Measurements from ENCODE around the gene CLBA1.

CLBA1 gene

GRCh38 chr14:104938960-104939359, 46.6 kb upstream of the CLBA1 start (continued):
- TF ChIP-seq CTCF (tag by site-specific recombination; IDR thresholded peaks at IDR 0.05) (no peak), ZNF561 (tag by site-specific recombination; IDR thresholded peaks at IDR 0.05; ENCODE audit: borderline replicate concordance) (no peak)

GRCh38 chr14:104939666-104940410, 45.8 kb upstream of the CLBA1 start:
- CTCF ChIA-PET: interaction anchor here (0.6 to 1.1 kb wide), 2 partner anchors 72 to 113 kb away, joined by 3 read pairs; no protein-coding TSS in a partner anchor
- Histone ChIP-seq H3K4me1 (ENCODE audit: control insufficient read depth, insufficient read depth, low read length) (no peaks in the 10 kb centered on the region), H3K9me3 (ENCODE audit: control insufficient read depth, insufficient read depth, low read depth, low read length) (no peaks in the 10 kb centered on the region), H3K4me3 (ENCODE audit: low read depth, low read length) (no peak overlapping the region), H3K27ac (ENCODE audit: extremely low read depth, low read depth, low read length) (no peak overlapping the region), H3K36me3 (ENCODE audit: control insufficient read depth in 2 of 2, insufficient read depth in 1 of 2, low read length in 2 of 2) (no peaks in the 10 kb centered on the region)
- TF ChIP-seq ZBTB1 (tag by site-specific recombination; IDR thresholded peaks at IDR 0.05) (no peak), ZNF560 (tag by site-specific recombination; IDR thresholded peaks at IDR 0.05; ENCODE audit: borderline replicate concordance) (no peak), TRIM28 (IDR thresholded peaks at IDR 0.05; ENCODE audit: borderline replicate concordance, low read length) (no peak), ZNF473 (tag by site-specific recombination; IDR thresholded peaks at IDR 0.05) (no peak)
- POLR2A ChIA-PET: interaction anchor here (1.3 kb wide), 1 partner anchor 29 kb away, joined by 4 read pairs; no protein-coding TSS in a partner anchor

GRCh38 chr14:104940526-104941150, 45.0 kb upstream of the CLBA1 start:
- H3K36me3 ChIP-seq (ENCODE audit: control insufficient read depth in 2 of 2, insufficient read depth in 1 of 2, low read length in 2 of 2): no peaks in the 10 kb centered on the region
- H3K27ac ChIP-seq (ENCODE audit: extremely low read depth, low read depth, low read length): no peak overlapping the region
- no peaks in the 10 kb centered on the region for H3K9me3 ChIP-seq (ENCODE audit: control insufficient read depth, insufficient read depth, low read depth, low read length)
- ChIA-PET CTCF (interaction anchor here (0.5 to 1.1 kb wide), 5 partner anchors 22 to 1357 kb away, joined by 3 to 4 read pairs (median 3); no protein-coding TSS in a partner anchor), POLR2A (no interaction called here)
- no peaks in the 10 kb centered on the region for H3K4me1 ChIP-seq (ENCODE audit: control insufficient read depth, insufficient read depth, low read length)
- H3K4me3 ChIP-seq (ENCODE audit: low read depth, low read length): no peak overlapping the region
- TF ChIP-seq ZNF211 (tag by site-specific recombination; IDR thresholded peaks at IDR 0.05; ENCODE audit: low read depth) (no peak), ZNF580 (tag by site-specific recombination; IDR thresholded peaks at IDR 0.05) (no peak), ZNF292 (tag by site-specific recombination; IDR thresholded peaks at IDR 0.05; ENCODE audit: borderline replicate concordance, low read depth) (no peak), ZNF585B (tag by site-specific recombination; IDR thresholded peaks at IDR 0.05) (no peak), ZNF677 (tag by site-specific recombination; IDR thresholded peaks at IDR 0.05) (no peak), ZBTB44 (tag by site-specific recombination; IDR thresholded peaks at IDR 0.05) (no peak), ZNF311 (tag by site-specific recombination; IDR thresholded peaks at IDR 0.05; ENCODE audit: borderline replicate concordance) (no peak), ZNF76 (tag by site-specific recombination; IDR thresholded peaks at IDR 0.05; ENCODE audit: borderline replicate concordance, low read depth) (no peak), TSHZ1 (tag by site-specific recombination; IDR thresholded peaks at IDR 0.05; ENCODE audit: borderline replicate concordance) (no peak), SP3 (tag by site-specific recombination; IDR thresholded peaks at IDR 0.05) (no peak), ZNF639 (tag by site-specific recombination; IDR thresholded peaks at IDR 0.05) (no peak), SCRT2 (tag by site-specific recombination; IDR thresholded peaks at IDR 0.05) (no peak), ZNF18 (tag by site-specific recombination; IDR thresholded peaks at IDR 0.05) (no peak), ZNF654 (tag by site-specific recombination; IDR thresholded peaks at IDR 0.05; ENCODE audit: low read depth) (peak; percentile 30; the same call in 1 of the 2 replicates), ZNF768 (tag by site-specific recombination; IDR thresholded peaks at IDR 0.05) (no peak)
